Prostate gland (tissue), 2 donors: ENCODE results near the gene GGT6. TPM values are rescaled to one million over a fixed set of nuclear protein-coding genes. Genes with fewer than 3 reads are reported as not detected.

Experiments used
- DNase-seq: peaks from one replicate; pipeline ENCODE4 v3.0.0-alpha.2; 2019; ENCODE audit warnings: low spot score
- H3K27ac ChIP-seq, 2 donors: fragments of 200-600 bp; sonication (generic); 2 replicates each; pipeline ENCODE4 v1.5.1; 2017 to 2019
- H3K27me3 ChIP-seq: fragments of 200-600 bp; sonication (generic); replicated peaks from 2 replicates; pipeline ENCODE4 v1.5.1; 2019; ENCODE audit not compliant: insufficient read depth
- H3K36me3 ChIP-seq, 2 donors: fragments of 200-600 bp; sonication (generic); 1 replicate in 1 of 2; 2 replicates in 1 of 2; pipeline versions ENCODE4 v1.5.1 to v1.8.1; 2017 to 2019
- H3K4me1 ChIP-seq: fragments of 200-600 bp; sonication (generic); replicated peaks from 2 replicates; pipeline ENCODE4 v1.5.1; 2019
- H3K4me3 ChIP-seq, 2 donors: fragments of 200-600 bp; sonication (generic); 2 replicates each; pipeline ENCODE4 v1.5.1; 2017 to 2019
- H3K9me3 ChIP-seq: fragments of 200-600 bp; sonication (generic); 2 replicates; pipeline ENCODE4 v1.5.1; 2017
- POLR2A ChIP-seq: fragments of 450-650 bp; IDR thresholded peaks from one replicate; pipeline ENCODE4 v1.6.1; 2016; ENCODE audit warnings: antibody characterized with exemption, mild to moderate bottlenecking
- POLR2AphosphoS5 ChIP-seq: sonication (generic); formaldehyde crosslinking; IDR thresholded peaks from one replicate; pipeline ENCODE4 v1.6.1; 2017; ENCODE audit warnings: antibody characterized with exemption
- whole genome bisulfite sequencing: methylation state at CpG from one replicate; pipeline ENCODE4 v1.1.5; 2018; 5-methylcytosine and 5-hydroxymethylcytosine counted together
- intact Hi-C: fragments of 100-400 bp; cut with DNase I; formaldehyde crosslinking; loops from one replicate; pipeline ENCODE4 v1.14.2; 2022
- total RNA-seq, 2 donors: library from RNA; depleted of rRNA; stranded (reverse); fragments of >200 nt; gene quantifications; one replicate each; pipeline ENCODE4 v1.1.0, GENCODE V29; 2016
- TF ChIP-seq, protein P1 (sequence below), 4 experiments: fragments of 200-600 bp in 2 of 4; fragments of 450-650 bp in 2 of 4; sonication (generic) in 2 of 4; IDR thresholded peaks; 1 replicate in 3 of 4; 2 replicates in 1 of 4; pipeline ENCODE4 v1.5.1; 2016 to 2019; ENCODE audit warnings: antibody characterized with exemption in 4 of 4, mild to moderate bottlenecking in 2 of 4, moderate library complexity in 2 of 4

GGT6 gene
- total RNA-seq, 2 donors from 2014 or later = 23.5 to 35.6 TPM

DNA sequence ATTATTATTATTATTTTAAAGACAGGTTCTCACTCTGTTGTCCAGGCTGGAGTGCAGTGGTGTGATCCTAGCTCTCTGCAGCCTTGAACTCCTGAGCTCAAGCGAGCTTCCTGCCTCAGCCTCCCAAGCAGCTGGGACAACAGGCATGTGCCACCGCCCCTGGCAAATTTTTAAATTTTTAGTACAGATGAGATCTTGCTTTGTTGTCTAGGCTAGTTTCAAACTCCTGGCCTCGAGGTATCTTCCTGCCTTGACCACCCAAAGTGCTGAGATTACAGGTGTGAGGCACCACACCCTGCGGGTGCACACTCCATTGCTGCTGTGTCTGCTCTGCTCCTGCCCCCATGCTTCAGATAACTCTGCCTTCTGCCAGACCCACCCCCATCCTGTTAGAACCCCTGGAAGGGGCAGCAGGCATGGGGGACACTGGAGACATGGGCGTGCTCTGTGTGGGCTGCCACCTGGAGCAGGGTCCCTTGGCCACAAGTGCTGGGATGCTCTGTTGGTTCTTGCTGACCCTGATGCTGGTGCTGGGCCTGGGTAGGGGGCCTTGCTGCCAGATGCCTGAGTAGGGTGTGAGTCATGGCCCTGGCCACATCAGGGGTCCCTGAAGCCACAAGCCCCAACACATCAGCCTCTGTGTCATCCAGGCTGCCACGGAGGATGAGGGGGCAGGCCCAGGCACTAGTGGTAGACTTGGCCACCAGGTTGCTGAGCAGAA, 2.6 kb downstream of the GGT6 start:
- H3K27ac ChIP-seq = no peak overlapping the region
- no peak for DNase-seq
- TF ChIP-seq POLR2AphosphoS5 (no peak), POLR2A (no peak)
- TF ChIP-seq, protein P1, sequence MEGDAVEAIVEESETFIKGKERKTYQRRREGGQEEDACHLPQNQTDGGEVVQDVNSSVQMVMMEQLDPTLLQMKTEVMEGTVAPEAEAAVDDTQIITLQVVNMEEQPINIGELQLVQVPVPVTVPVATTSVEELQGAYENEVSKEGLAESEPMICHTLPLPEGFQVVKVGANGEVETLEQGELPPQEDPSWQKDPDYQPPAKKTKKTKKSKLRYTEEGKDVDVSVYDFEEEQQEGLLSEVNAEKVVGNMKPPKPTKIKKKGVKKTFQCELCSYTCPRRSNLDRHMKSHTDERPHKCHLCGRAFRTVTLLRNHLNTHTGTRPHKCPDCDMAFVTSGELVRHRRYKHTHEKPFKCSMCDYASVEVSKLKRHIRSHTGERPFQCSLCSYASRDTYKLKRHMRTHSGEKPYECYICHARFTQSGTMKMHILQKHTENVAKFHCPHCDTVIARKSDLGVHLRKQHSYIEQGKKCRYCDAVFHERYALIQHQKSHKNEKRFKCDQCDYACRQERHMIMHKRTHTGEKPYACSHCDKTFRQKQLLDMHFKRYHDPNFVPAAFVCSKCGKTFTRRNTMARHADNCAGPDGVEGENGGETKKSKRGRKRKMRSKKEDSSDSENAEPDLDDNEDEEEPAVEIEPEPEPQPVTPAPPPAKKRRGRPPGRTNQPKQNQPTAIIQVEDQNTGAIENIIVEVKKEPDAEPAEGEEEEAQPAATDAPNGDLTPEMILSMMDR (IDR thresholded peaks at IDR 0.05) = no peak
- no peaks in the 10 kb centered on the region for H3K27me3 ChIP-seq
- intact Hi-C loops = no loop called here
- no peaks in the 10 kb centered on the region for H3K9me3 ChIP-seq
- peaks cover 7% of the 10 kb centered on the region for H3K4me1 ChIP-seq
- no peaks in the 10 kb centered on the region for H3K36me3 ChIP-seq
- 83% methylated on average over 6 of the region's 6 CpGs for WGBS
- H3K4me3 ChIP-seq = no peak overlapping the region

DNA sequence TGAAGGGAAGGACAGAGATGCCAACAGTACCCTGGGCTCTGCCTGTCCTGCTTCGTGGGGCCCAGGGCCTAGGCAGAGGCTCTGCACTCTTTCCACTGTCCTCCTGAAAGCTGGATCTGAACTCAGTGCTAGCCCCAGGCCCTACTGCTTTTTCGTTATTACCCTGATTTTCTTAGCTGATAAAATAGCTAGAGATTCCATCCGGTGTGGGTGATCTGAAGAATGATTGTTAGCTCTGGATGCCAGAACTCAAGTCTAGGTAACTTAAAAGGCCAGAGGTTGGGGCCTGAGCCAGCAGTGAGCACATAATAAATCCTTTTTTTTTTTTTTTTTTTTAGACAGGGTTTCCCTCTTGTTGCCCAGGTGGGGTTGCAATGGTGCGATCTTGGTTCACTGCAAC, 3.4 kb downstream of the GGT6 start:
- no peak overlapping the region for H3K27ac ChIP-seq
- H3K36me3 ChIP-seq = peaks cover 0 to 4% of the 10 kb centered on the region in 2 donors
- TF ChIP-seq, protein P1 (IDR thresholded peaks at IDR 0.05) = no peak
- TF ChIP-seq POLR2A = no peak
- TF ChIP-seq POLR2AphosphoS5 = no peak
- H3K4me3 ChIP-seq = no peak overlapping the region
- H3K9me3 ChIP-seq = no peaks in the 10 kb centered on the region
- WGBS = 64% methylated on average over 4 of the region's 4 CpGs
- DNase-seq = no peak
- intact Hi-C loops = no loop called here
- H3K4me1 ChIP-seq = peaks cover 7% of the 10 kb centered on the region
- H3K27me3 ChIP-seq = no peaks in the 10 kb centered on the region

DNA sequence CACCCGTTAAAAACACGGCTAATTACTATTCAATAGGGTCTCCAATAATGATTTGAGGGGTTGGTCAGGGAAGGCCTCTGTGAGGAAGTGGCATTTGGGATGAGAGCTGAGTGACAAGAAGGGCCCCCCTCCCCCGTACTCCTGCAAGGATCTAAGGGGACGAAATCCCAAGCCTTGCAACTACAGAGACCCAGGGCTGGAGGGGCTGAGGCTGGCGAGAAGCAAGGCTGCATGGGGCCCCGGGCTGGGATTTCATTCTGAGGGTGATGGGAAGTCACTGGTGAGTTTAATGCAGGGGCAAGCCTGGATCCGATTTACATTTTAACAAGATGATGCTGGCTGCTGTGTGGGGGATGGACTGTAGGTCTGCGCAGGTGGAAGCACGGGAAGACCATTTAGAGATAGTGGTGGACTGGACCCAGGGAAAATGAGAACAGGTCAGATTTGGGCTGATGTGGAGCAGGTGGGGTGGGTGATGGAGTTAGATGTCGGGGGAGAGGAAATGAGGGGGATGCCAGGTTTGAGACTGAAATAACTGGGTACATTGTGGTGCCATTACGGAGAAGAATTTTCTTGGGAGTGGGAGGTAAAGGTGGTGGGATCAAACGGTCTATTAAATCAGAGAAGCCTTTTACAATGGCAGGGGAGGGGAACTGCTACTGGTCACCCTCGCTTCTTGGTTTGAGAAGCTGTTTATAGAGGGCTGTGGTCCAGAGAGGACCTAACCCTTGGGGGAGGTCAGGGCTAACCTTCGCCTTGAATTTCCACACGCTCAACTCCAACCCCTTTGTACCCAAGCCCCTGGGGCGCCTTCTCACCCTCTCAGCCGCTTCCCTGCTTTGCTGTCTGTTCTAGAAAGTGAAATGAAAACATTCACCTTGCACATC, 4.3 kb downstream of the GGT6 start:
- TF ChIP-seq POLR2A (no peak), POLR2AphosphoS5 (no peak)
- TF ChIP-seq, protein P1 (IDR thresholded peaks at IDR 0.05) = no peak
- no peaks in the 10 kb centered on the region for H3K27me3 ChIP-seq
- peak overlapping the region; percentile 51 to 55 for H3K4me3 ChIP-seq
- WGBS = 53% methylated on average over 17 of the region's 17 CpGs
- DNase-seq = no peak
- H3K4me1 ChIP-seq = peaks cover 7% of the 10 kb centered on the region
- H3K36me3 ChIP-seq = peaks cover 3 to 6% of the 10 kb centered on the region in 2 donors
- H3K27ac ChIP-seq = peak overlapping the region in 1 of 2 donors; percentile 41
- intact Hi-C loops = no loop called here
- no peaks in the 10 kb centered on the region for H3K9me3 ChIP-seq

DNA sequence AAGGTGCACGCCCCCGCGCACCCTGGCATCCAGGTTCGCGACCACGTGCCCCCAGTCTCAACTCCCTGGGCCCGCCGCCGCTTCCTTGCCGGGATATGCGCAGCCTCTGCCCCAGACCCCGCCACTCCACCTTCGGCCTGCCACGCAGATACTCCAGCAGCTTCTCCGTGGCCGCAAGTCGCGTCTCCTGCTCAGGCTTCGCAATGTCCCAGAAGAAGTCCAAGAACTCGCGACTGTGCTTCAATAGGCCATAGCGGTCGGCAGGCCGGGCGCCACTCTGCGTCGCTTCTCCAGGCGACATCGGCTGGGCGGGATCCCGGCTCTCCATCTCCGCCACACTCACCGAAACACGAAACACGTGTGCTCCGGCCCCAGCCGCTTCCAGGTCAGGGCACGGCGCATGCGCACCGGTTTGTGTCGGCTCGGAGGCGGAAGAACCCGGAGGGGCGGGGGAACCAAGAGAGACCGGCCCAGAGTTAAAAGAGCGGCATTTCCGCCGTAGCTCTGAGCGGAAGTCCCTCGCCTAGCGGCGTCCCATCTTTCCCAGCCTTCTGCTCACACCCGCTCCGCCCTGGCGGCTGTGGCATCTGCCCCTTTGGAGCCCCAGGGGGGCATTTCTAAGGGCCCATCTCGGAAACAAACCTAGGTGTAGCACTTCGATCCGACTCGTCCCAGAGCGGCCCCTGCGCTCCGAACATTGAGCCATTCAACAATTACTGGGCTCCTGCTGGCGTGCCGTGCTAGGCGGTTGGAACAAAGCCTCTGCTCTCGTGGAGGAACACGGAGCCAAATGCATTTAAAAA, 5.2 kb downstream of the GGT6 start, which contains the start of gene MYBBP1A:
Gene MYBBP1A (minus strand): TSS at position 388 of the 803 bp plus-strand sequence. CDS start 60 bp downstream, at position 328.
- WGBS = under 1% methylated on average over 64 of the region's 69 CpGs
- DNase-seq = peak; percentile 94
- no peaks in the 10 kb centered on the region for H3K9me3 ChIP-seq

More for the DNA sequence above, 5.2 kb downstream of the GGT6 start, which contains the start of gene MYBBP1A:
- Histone ChIP-seq H3K36me3 (peaks cover 6 to 12% of the 10 kb centered on the region in 2 donors), H3K4me3 (peak within 1 kb of the TSS; percentile 51 to 55), H3K27me3 (no peaks in the 10 kb centered on the region), H3K4me1 (peaks cover 7% of the 10 kb centered on the region), H3K27ac (peak within 1 kb of the TSS; percentile 41 to 67)
- intact Hi-C loops = no loop called here
- TF ChIP-seq, protein P1 (IDR thresholded peaks at IDR 0.05) = peak in 3 of 4 experiments; percentile 26 to 36 (median 33)
- TF ChIP-seq POLR2AphosphoS5 = peak; percentile 97
- TF ChIP-seq POLR2A = peak; percentile 72
